Measurements from ENCODE around the gene MAP3K12. TPM values are rescaled to one million over a fixed set of nuclear protein-coding genes. Genes with fewer than 3 reads are reported as not detected.

Gene MAP3K12
- total RNA-seq, 3 donors from 2014 or later, result 3.2 to 18.8 (median 8.9) TPM

GRCh38 chr12:53500142-53500775 lies 1.0 kb upstream of the MAP3K12 start:
- H3K4me1 ChIP-seq (ENCODE audit: low read depth), result peaks cover 25% of the 10 kb centered on the region
- TF ChIP-seq CTCF (IDR thresholded peaks at IDR 0.05), result no peak

GRCh38 chr12:53498235-53498630 lies 1.0 kb downstream of the MAP3K12 start:
- peaks cover 30% of the 10 kb centered on the region for H3K4me1 ChIP-seq (ENCODE audit: low read depth)

More at GRCh38 chr12:53500142-53500775, 1.0 kb upstream of the MAP3K12 start:
- Histone ChIP-seq H3K36me3 (ENCODE audit: low read depth) (peaks cover 6% of the 10 kb centered on the region), H3K9me3 (no peaks in the 10 kb centered on the region), H3K4me3 (peak overlapping the region; percentile 17)
- intact Hi-C loops (cut with DNase I, micrococcal nuclease), result no loop called here
- peak in 2 of 3 donors; percentile 51 to 56 for DNase-seq
- no peak for ATAC-seq

GRCh38 chr12:53497461-53497860 lies 1.8 kb downstream of the MAP3K12 start:
- intact Hi-C loops (cut with DNase I, micrococcal nuclease), result no loop called here
- peaks cover 6% of the 10 kb centered on the region for H3K36me3 ChIP-seq (ENCODE audit: low read depth)
- no peak for TF ChIP-seq CTCF (IDR thresholded peaks at IDR 0.05)
- no peak for ATAC-seq
- no peaks in the 10 kb centered on the region for H3K9me3 ChIP-seq
- H3K4me3 ChIP-seq, result no peak overlapping the region
- DNase-seq, result no peak
- peaks cover 30% of the 10 kb centered on the region for H3K4me1 ChIP-seq (ENCODE audit: low read depth)

More at GRCh38 chr12:53498235-53498630, 1.0 kb downstream of the MAP3K12 start:
- ATAC-seq (no peak), DNase-seq (no peak)
- H3K4me3 ChIP-seq, result no peak overlapping the region
- no peak for TF ChIP-seq CTCF (IDR thresholded peaks at IDR 0.05)
- peaks cover 6% of the 10 kb centered on the region for H3K36me3 ChIP-seq (ENCODE audit: low read depth)
- H3K9me3 ChIP-seq, result no peaks in the 10 kb centered on the region
- intact Hi-C loops (cut with DNase I, micrococcal nuclease), result no loop called here

GRCh38 chr12:53496752-53497032 lies 2.6 kb downstream of the MAP3K12 start:
- intact Hi-C loops (cut with DNase I, micrococcal nuclease), result no loop called here
- H3K9me3 ChIP-seq, result no peaks in the 10 kb centered on the region
- H3K36me3 ChIP-seq (ENCODE audit: low read depth), result peaks cover 6% of the 10 kb centered on the region
- peaks cover 26% of the 10 kb centered on the region for H3K4me1 ChIP-seq (ENCODE audit: low read depth)
- no peak for TF ChIP-seq CTCF (IDR thresholded peaks at IDR 0.05)
- DNase-seq (no peak), ATAC-seq (no peak)
- no peak overlapping the region for H3K4me3 ChIP-seq

- no peak for TF ChIP-seq CTCF (IDR thresholded peaks at IDR 0.05)
- intact Hi-C loops (cut with DNase I, micrococcal nuclease), result no loop called here
- Histone ChIP-seq H3K4me1 (ENCODE audit: low read depth) (peaks cover 22% of the 10 kb centered on the region), H3K36me3 (ENCODE audit: low read depth) (peaks cover 5% of the 10 kb centered on the region), H3K4me3 (no peak overlapping the region), H3K9me3 (no peaks in the 10 kb centered on the region)
- DNase-seq (peak in 2 of 3 donors; percentile 66 to 67), ATAC-seq (no peak)
Observed at GRCh38 chr12:53495903-53496751, 3.1 kb downstream of the MAP3K12 start.

Data from mucosa of descending colon (tissue), 3 donors.